HG03439 (cell line): ENCODE data around the gene KDM4B.
"Not testable (repeated sequence)": the region's sequence is repeated elsewhere in the genome, so short reads cannot be mapped to it uniquely, and the experiment has no call there.

Experiments
- ATAC-seq: cut with Tn5 transposase; IDR thresholded peaks from one replicate; pipeline ENCODE4 v1.9.1; 2021; ENCODE audit warnings: mild to moderate bottlenecking, moderate library complexity; ENCODE audit not compliant: unreplicated experiment

The KDM4B gene

DNA sequence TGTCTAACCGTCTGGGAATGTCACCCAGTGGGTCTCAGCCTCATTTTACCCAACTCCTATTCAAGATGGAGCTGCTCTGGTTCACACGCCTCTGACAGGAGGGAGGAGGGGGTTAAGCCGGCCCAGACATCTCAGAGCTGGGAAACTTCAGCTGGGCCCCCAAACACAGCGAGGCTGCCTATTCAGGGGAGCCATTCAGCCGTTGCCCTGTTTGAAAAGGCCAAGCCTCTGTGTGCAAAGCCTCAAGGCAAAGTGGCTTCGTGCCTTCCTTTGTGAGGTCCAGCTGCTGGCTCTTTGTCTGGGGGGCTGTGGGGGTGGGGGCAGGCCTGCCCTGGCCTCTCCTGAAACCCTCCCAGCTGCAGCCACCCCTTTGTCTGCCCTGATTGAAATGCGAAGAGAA lies 224.3 kb downstream of the KDM4B start:
- no peak for ATAC-seq

DNA sequence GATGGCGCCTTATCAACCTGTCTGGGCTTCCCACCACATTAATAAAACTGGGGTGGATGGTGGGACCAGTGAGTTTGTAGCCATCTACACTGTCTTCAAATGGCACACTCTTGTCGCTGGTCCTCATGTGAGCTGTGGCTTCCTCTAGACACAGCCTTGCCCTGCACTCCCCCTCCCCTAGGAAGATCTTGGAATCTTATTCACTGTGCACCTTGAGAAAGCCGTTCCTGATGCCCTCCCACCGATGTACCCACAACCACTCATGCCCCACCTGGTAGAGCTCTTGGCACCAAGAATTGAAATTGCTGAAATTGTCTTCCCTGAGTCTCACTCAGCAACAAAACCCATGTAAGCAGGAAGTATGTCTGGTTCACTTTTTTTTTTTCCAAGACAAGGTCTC lies 225.7 kb downstream of the KDM4B start:
- ATAC-seq = no peak

DNA sequence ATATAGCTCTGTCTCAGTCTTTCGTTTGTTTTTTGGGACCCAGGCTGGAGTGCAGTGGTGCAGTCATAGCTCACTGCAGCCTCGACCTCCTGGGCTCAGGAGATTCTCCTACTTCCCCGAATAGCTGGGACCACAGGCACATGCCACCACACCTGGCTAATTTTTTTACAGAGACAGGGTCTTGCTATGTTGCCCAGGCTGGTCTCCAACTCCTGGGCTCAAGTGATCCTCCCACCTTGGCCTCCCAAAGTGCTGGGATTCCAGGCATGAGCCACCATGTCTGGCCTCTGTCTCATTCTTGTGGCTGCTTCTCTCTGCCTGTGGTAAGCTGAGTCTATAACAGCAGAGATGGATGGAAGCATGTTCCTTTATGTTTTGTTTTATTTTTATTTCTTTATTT lies 226.7 kb downstream of the KDM4B start:
- not testable (repeated sequence) for ATAC-seq

DNA sequence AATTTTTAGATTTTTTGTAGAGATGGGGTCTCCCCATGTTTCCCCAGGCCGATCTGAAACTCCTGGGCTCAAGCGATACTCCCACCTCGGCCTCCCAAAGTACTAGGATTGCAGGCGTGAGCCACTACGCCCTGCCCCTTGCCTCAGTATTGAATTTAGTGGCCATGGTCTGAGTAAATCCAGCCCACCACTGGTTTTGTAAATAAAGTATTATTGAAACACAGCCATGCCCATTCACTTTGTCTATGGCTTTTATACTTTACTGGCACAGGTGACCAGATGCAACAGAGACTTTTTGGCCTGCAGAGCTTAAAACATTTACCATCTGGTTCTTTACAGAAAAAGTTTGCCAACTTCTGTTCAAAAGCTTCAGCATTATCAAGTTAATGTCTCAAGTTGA lies 227.9 kb downstream of the KDM4B start:
- no peak for ATAC-seq

DNA sequence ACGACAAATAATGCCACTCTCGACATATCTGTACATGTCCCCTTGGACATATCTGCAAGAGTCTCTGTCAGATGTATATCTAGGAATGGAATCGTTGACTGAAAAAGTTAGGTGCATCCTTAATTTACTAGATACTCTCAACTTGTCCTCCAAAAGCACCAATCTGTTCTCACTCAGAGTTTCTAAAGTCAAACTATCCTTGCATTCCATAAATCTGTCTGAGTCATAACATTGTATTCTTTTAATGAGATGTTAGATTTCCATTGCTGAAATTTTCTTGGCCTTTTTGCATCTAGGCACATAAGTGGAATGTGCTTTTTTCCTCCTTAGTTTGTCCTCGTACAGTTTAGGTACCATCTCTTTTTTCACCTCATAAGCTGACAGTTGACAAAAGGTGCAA lies 231.9 kb downstream of the KDM4B start:
- no peak for ATAC-seq

DNA sequence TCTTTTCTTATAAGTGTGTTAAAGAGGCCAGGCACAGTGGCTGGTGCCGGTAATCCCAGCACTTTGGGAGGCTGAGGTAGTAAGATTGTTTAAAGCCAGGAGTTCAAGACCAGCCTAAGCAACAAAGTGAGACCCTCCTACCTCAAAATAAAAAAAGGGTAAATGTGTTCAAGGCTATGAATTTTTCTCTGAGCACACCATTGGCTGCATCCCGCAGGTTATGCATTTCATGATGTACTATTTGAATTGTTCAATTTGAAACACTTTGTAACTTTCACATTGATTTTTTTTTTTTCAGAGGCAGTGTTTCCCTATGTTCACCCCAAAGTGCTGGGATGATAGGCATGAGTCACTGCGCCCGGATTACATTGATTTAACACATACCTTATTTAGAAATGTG lies 233.6 kb downstream of the KDM4B start:
- ATAC-seq = no peak
